ENCODE results near the gene NELFE.

GRCh38 chr6:31915756-31916155 is 43.0 kb downstream of the NELFE start:
- TF ChIP-seq, protein P1, sequence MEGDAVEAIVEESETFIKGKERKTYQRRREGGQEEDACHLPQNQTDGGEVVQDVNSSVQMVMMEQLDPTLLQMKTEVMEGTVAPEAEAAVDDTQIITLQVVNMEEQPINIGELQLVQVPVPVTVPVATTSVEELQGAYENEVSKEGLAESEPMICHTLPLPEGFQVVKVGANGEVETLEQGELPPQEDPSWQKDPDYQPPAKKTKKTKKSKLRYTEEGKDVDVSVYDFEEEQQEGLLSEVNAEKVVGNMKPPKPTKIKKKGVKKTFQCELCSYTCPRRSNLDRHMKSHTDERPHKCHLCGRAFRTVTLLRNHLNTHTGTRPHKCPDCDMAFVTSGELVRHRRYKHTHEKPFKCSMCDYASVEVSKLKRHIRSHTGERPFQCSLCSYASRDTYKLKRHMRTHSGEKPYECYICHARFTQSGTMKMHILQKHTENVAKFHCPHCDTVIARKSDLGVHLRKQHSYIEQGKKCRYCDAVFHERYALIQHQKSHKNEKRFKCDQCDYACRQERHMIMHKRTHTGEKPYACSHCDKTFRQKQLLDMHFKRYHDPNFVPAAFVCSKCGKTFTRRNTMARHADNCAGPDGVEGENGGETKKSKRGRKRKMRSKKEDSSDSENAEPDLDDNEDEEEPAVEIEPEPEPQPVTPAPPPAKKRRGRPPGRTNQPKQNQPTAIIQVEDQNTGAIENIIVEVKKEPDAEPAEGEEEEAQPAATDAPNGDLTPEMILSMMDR (IDR thresholded peaks at IDR 0.05) = no peak
- no peak for TF ChIP-seq POLR2AphosphoS5 (IDR thresholded peaks at IDR 0.05; ENCODE audit: insufficient read depth in 1 of 2, low read depth in 1 of 2)

Data from vagina (tissue), 2 donors.